8988T (cell line): ENCODE measurements around the gene LENEP.

Experiments
- DNase-seq: peaks from one replicate; pipeline ENCODE4 v3.0.0; 2011

The LENEP gene

GRCh38 chr1:155012026-155012546, 18.7 kb downstream of the LENEP start:
- no peak for DNase-seq

DNA sequence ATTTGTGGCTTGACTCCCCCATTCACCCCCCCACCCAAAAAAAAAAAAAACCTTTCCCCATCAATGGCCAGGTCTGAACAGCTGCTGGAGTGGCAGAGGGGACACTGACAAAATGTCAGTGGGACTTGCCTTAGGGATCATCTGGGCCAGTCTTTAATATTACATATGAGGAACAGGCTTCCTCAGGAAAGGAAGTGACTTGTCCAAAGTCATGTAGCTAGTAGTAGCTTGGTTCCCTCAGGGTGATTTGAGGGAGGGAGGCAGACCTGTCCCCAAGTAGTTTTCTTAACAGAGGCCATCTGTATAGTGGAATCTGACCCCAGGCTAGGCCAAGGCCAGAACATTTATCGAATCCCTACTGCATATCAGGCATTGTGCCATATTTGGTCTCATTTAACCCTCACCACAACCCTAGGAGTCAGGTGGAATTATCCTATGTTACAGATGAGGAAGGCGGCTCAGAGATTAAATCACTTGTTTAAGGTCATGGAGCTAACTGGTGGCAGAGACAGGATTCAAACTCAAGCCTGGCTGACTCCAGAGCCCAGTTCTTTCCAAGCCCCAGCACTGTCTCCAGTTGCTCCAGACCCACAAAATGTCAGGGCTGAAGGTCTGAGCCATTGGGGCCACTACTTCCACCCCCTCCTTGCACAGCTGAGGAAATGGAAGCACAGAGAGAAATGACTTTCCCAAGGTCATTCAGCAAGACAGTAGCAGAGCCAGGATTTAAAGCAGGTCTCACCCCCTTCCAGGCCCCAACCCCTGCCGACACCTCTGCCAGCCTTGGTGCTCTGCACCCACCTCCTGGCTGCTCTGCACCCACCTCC, 19.6 kb downstream of the LENEP start:
- DNase-seq: no peak

GRCh38 chr1:155013632-155014031, 20.2 kb downstream of the LENEP start:
- no peak for DNase-seq

GRCh38 chr1:155014709-155015508, 21.5 kb downstream of the LENEP start:
- DNase-seq: no peak

DNA sequence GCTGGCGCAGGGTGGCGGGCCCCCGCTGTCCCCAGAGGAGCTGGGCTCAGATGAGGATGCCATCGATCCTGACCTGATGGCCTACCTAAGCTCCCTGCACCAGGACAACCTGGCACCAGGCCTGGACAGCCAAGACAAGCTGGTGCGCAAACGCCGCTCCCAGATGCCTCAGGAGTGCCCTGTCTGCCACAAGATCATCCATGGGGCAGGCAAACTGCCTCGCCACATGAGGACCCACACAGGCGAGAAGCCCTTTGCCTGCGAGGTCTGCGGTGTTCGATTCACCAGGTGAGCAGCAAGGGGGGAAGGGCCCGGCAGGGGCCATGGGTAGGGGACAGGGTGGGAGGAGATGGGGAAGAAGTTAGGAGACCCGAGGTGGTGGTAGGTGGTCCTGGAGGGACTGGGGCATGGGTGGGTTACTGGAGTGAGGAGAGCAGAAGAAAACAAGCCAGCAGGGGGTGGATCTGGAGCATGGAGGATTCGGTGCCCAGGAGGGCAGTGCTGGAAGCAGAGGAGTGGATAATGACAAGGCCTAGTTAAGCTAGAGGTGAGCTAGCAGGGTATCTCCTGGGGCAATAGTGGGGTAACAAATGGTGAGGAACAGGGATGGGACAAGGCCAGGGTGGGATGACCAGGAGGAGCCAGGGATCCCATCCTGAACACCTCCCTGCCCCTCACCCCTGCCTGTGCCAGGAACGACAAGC, 22.3 kb downstream of the LENEP start:
- DNase-seq: no peak

- DNase-seq: no peak
Measured at GRCh38 chr1:155016231-155016831, 22.9 kb downstream of the LENEP start.

DNA sequence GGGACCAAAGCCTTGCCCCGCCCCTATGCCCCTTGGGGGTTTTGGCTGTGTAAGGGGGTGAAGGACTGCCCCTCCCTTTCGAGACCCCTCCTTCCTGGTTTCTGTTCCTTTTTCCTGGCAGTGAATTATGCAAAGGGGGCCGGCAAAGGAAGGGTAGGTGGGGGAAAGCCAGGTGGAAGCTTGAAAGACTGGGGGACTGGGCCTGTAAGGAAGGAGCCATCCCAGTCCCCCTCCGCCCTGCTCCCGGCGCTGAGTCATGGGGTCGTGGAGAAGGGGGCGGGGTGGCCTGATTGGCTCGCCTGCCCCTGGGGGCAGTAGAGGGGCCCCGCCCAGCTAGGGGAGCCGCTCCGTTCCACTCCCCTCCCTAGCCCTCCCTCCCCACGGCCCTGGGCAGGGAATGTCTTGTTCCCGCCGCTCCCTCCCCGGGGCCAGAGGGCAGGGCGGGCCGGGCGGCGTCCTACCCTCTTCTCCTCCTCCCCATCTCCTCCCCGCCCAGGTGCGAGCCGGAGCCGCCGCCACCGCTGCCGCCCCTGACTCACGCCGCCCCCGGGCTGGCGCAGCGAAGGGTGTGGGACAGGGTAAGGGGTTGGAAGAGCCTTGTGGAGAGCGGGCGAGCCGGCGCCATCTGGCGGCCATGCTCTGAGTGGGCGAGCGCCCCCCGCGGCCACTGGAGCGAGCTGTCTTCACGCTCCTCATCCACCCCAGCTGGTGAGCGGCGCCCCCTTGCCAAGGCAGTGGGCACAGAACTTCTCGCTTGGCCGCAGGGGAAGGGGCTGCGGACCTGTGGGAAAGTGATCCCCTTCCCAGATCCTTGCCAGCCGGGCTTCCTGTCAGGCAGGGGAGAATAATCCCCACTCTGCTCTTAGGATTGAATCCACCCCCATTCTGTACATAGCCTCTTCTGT, 23.9 kb downstream of the LENEP start:
- DNase-seq: peak; percentile 86

DNA sequence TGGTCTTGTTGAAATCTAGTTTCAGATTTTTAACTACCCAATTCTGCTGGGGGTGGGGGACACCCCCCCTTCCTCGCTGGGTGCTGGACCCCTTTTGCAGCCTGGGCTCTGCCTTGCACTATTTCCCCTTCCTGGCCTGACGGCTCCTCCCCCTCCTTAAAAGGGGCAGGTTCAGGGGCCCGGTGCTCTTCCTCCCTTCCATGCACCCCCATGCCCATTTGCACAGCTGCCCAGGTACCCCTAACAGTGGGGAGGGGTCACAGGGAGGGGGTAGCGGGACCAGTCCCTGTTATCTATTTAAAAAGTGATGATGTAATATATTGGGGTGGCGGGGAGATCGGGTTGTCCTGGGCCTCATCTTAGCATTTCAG, 24.5 kb downstream of the LENEP start:
- no peak for DNase-seq

DNA sequence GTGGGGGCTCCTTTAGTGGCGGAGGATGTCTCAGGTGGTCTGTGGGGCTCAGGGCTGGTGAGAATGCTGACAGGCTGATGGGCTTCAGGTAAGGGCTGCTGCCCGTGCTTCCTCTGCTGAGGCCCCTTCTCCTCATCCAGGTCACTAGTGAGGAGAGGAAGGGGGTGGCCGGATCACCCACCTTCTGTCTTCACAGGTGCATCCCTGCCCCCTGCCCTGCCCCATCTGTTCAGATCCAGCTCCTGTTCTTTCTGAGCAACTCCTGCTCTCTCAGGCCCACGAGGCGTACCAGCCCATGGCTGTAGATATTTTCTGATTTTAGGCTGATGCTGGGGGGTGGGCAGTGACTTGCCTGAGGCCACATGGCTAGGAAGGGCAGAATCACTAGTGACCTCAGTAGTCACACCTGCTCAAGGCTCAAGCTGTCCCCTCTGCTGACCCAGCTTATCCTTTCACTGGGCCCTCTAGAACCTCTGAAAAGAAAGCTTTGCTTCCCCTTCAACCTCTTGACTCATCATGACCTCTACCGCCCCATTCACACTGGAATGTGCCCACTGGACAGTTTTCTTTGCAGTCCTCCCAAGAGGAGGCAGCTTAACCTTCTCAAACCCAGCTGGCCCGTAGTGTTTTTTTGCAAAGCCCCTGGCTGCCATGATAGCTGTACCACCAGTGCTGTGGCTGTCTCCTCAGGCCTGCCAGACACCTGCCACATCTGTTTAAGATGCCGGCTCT, 25.4 kb downstream of the LENEP start:
- no peak for DNase-seq

- DNase-seq: no peak
Measured at GRCh38 chr1:155019377-155020245, 26.2 kb downstream of the LENEP start.

DNA sequence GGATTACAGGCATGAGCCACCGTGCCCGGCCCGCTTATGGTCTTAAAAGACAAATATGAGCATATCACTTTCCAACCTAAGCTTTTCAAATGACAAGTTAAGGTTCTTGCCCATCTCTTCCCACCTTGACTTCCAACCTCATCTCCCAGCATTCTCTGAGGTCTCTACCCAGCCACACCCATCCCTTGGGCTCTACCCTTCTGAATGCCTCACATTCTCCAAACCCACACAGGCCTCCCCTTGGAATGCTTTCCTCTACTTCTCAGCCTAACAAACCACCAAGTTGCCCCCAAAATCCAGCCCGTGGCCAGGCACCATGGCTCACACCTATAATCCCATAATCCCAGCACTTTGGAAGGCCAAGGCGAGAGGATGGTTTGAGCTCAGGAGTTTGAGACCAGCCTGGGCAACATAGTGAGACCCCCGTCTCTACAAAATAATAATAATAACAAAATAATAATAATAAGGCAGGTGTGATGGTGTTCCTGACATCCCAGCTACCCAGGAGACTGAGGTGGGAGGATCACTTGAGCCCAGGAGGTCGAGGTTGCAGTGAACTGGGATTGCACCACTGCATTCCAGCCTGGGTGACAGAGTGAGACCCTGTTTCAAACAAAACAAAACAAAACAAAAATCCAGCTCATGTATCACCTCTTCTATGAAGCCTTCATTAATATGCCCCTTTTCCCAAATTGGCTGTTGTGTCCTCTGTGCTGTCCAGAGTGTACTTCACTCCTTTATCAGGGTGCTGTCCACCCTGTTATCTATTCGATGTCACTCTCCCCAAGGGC, 28.9 kb downstream of the LENEP start:
- DNase-seq: no peak

GRCh38 chr1:155022927-155023236, 29.5 kb downstream of the LENEP start:
- no peak for DNase-seq

DNA sequence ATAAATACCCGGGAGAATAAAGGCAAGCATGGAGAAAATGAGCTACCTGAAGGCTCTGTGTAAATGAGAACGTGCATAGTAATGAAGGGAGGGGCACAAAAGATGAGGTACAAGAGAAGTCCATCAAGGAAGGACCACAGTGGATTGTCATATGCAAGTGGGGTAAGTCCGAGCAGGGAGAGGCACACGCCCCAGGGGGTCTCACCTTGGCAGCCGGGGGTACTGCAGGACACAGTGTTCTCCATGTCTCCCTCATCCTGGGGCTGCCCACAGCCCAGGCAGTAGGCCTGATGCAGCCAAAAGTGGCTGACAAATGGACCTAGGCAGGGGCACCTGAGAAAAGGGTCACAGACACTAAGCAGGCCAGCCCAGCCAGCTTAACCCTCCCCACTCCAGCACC, 30.2 kb downstream of the LENEP start:
- no peak for DNase-seq

GRCh38 chr1:155024315-155024714, 30.9 kb downstream of the LENEP start:
- no peak for DNase-seq

- DNase-seq: no peak
Measured at GRCh38 chr1:155026154-155026553, 32.8 kb downstream of the LENEP start.

GRCh38 chr1:155026588-155026987, 33.2 kb downstream of the LENEP start:
- DNase-seq: no peak

DNA sequence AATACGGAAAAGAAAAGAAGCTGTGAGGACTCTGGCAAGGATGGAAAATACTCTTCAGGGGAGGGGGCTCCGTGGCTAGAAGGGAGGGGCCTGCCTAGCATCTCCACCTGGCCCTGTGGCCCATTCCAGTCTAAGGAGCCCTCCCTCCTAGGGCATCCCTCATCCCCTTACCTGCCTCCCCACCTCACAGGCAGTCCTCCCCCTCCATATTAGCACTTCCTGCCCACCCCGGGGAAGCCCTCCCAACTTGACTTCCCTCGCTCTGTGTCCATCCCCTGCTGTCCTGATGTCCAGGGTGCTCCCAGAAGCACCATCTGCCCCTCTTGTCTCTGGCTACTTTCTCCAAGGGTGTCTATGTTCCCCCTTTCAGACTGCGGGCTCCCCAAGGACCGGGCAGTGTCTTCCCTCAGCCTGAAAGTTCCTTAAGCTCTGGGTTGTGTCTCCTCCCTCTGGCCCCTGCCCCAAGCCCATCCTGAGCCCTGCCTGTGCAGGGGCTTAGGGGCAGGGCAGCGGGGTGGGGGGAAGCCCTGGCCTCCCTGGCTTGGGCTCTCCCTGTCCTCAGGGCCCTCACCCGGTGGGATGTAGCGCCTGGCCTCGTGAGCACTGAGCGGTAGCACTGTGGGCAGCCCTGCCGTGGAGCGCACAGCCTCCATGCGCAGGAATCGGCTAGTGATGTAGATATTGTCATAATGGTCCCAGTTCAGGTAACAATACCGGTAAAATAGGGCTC, 36.3 kb downstream of the LENEP start:
- DNase-seq: no peak

DNA sequence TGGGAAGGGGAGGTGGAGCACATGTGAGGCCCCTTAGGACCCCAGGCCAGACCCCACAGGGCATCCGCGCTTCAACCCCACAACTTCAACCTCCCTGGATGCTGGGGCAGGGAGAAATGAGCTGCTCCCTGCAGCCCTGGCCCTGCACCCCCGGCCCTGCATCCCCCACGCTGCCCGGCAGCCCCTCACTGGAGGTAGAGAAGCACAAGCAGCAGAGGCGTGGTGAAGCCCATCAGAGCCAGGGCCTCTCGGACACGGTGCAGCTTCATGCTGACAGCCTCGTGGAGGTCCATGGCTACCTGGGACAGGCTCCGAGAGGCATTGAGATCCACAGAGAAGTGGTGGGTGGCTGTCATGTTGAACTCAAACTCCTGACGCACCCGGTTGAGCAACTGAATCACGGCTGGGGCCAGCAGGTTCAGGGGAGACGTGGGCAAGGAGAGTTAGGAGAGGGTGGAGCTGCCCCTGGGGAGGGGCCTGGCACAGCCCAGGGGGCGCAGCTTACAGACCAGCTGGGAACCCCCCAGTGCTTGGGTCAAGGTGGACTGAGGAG, 36.9 kb downstream of the LENEP start:
- DNase-seq: no peak
